AG10803 (cell line): Measurements from ENCODE around the gene ATAD2B.
A peak's percentile ranks its signal among the peaks of the same experiment; 100 is the strongest.

Experiments used
- DNase-seq: peaks from one replicate; pipeline ENCODE4 v3.0.0; 2010; ENCODE audit warnings: low read depth
- H3K4me3 ChIP-seq: 2 replicates; pipeline ENCODE4 v1.5.1; 2011; ENCODE audit warnings: mild to moderate bottlenecking, low read length, control low read depth
- CTCF ChIP-seq: conservative IDR thresholded peaks from 2 replicates; pipeline ENCODE4 v1.5.1; 2011; ENCODE audit warnings: mild to moderate bottlenecking, low read length, control low read depth, inconsistent platforms

Gene ATAD2B

DNA sequence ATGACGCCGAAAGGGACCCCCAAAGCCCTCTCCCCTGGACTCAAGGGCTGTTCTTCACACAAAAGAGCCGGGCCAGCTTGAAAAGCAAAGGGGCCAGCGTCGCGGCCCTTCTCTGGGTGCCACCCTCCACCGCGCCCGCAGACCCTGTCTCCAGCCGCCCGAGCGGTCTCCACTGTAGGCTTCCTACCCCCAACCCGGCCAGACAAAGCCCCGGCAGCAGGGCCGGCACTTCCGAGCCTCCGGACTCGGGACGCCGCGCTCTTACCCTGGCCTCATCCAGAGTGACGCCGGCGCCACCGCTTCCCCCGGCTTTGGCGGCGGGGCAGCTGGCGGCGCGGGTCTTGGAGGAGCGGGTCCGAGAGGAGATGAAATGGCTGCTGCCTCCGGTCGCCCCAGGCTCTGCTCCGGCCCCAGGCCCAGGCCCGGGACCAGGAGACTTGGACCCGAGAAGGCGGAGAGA lies 603 bp downstream of the ATAD2B start:
- DNase-seq = no peak
- no peak for TF ChIP-seq CTCF
- H3K4me3 ChIP-seq = peak overlapping the region; percentile 89

GRCh38 chr2:23925702-23926289 lies 1.1 kb downstream of the ATAD2B start:
- TF ChIP-seq CTCF = no peak
- H3K4me3 ChIP-seq = peak overlapping the region; percentile 89
- DNase-seq = peak; percentile 62

- no peak for TF ChIP-seq CTCF
- H3K4me3 ChIP-seq = peak overlapping the region; percentile 89
- no peak for DNase-seq
Observed at GRCh38 chr2:23924589-23925359, 2.1 kb downstream of the ATAD2B start.

GRCh38 chr2:23918837-23919489 lies 8.0 kb downstream of the ATAD2B start:
- no peak for TF ChIP-seq CTCF
- no peak for DNase-seq
- H3K4me3 ChIP-seq = no peak overlapping the region

DNA sequence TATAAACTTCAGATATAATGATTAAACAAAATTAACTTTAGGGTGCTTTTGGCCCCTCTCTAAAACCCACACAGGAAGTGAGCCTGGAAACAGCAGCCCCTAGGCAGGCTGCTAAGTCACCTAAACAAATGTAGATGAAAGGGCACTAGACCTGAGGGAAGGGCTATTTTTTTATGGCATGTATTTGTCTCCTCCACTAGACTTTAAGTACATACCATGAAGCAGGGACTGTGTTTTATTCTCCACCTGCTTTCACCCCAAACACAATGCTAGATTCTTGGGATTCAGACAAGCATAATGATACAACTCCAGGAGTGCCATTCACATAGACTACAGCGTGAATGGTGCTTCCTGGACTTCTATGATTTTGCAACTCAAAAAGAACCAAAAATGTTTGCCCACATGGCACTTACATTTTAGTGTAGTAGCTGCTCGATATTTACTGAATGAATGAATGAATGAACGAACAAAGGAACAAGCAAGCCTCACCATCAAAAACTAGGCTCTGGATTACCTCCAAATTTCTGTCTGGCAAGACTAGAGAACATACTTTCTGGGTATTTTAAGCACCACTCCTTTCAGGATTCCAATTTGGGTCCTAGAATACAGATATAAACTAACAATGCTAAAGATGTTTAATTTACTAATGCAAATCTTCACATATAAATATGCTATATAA lies 10.1 kb downstream of the ATAD2B start:
- no peak overlapping the region for H3K4me3 ChIP-seq
- DNase-seq = no peak
- TF ChIP-seq CTCF = no peak

GRCh38 chr2:23915327-23915726 lies 11.6 kb downstream of the ATAD2B start:
- no peak for TF ChIP-seq CTCF
- no peak for DNase-seq
- no peak overlapping the region for H3K4me3 ChIP-seq
